HG03442 (cell line): ENCODE measurements around the gene RSF1.

ENCODE experiments used
- ATAC-seq: cut with Tn5 transposase; IDR thresholded peaks from one replicate; pipeline ENCODE4 v1.9.1; 2021; ENCODE audit warnings: mild to moderate bottlenecking, moderate library complexity; ENCODE audit not compliant: unreplicated experiment

The RSF1 gene

GRCh38 chr11:77806415-77806814 is 14.1 kb downstream of the RSF1 start:
- no peak for ATAC-seq

- no peak for ATAC-seq
Measured at GRCh38 chr11:77801477-77801876, 19.0 kb downstream of the RSF1 start.

GRCh38 chr11:77800449-77800848 is 20.1 kb downstream of the RSF1 start:
- ATAC-seq, result no peak

- no peak for ATAC-seq
Measured at GRCh38 chr11:77799338-77799737, 21.2 kb downstream of the RSF1 start.

GRCh38 chr11:77793972-77794371 is 26.6 kb downstream of the RSF1 start:
- ATAC-seq, result no peak

- ATAC-seq, result no peak
Measured at GRCh38 chr11:77791301-77791700, 29.2 kb downstream of the RSF1 start.

GRCh38 chr11:77789731-77790476 is 30.6 kb downstream of the RSF1 start:
- no peak for ATAC-seq

GRCh38 chr11:77789061-77789730 is 31.3 kb downstream of the RSF1 start:
- no peak for ATAC-seq

- no peak for ATAC-seq
Measured at GRCh38 chr11:77784572-77784971, 36.0 kb downstream of the RSF1 start.

GRCh38 chr11:77783025-77783424 is 37.5 kb downstream of the RSF1 start:
- ATAC-seq, result no peak

GRCh38 chr11:77779935-77780334 is 40.6 kb downstream of the RSF1 start:
- no peak for ATAC-seq

GRCh38 chr11:77778549-77778948 is 42.0 kb downstream of the RSF1 start:
- ATAC-seq, result no peak

GRCh38 chr11:77778118-77778517 is 42.4 kb downstream of the RSF1 start:
- ATAC-seq, result no peak

GRCh38 chr11:77776455-77776854 is 44.1 kb downstream of the RSF1 start:
- ATAC-seq, result no peak

GRCh38 chr11:77775936-77776335 is 44.6 kb downstream of the RSF1 start:
- ATAC-seq, result no peak

- ATAC-seq, result no peak
Measured at GRCh38 chr11:77771135-77771534, 49.4 kb downstream of the RSF1 start.

- no peak for ATAC-seq
Measured at GRCh38 chr11:77770629-77771028, 49.9 kb downstream of the RSF1 start.

- no peak for ATAC-seq
Measured at GRCh38 chr11:77762426-77762825, 58.1 kb downstream of the RSF1 start.

- no peak for ATAC-seq
Measured at GRCh38 chr11:77761491-77761890, 59.0 kb downstream of the RSF1 start.

- ATAC-seq, result no peak
Measured at GRCh38 chr11:77758331-77758730, 62.2 kb downstream of the RSF1 start.

- no peak for ATAC-seq
Measured at GRCh38 chr11:77753230-77753629, 67.3 kb downstream of the RSF1 start.

- no peak for ATAC-seq
Measured at GRCh38 chr11:77752516-77752915, 68.0 kb downstream of the RSF1 start.
